GM18511 (cell line): ENCODE data around the gene SMG6.
"Not testable (repeated sequence)": the region's sequence is repeated elsewhere in the genome, so short reads cannot be mapped to it uniquely, and the experiment has no call there.

Source experiments
- ATAC-seq: cut with Tn5 transposase; IDR thresholded peaks from one replicate; pipeline ENCODE4 v1.9.1; 2021; ENCODE audit warnings: mild to moderate bottlenecking, moderate library complexity; ENCODE audit not compliant: unreplicated experiment

SMG6 gene

DNA sequence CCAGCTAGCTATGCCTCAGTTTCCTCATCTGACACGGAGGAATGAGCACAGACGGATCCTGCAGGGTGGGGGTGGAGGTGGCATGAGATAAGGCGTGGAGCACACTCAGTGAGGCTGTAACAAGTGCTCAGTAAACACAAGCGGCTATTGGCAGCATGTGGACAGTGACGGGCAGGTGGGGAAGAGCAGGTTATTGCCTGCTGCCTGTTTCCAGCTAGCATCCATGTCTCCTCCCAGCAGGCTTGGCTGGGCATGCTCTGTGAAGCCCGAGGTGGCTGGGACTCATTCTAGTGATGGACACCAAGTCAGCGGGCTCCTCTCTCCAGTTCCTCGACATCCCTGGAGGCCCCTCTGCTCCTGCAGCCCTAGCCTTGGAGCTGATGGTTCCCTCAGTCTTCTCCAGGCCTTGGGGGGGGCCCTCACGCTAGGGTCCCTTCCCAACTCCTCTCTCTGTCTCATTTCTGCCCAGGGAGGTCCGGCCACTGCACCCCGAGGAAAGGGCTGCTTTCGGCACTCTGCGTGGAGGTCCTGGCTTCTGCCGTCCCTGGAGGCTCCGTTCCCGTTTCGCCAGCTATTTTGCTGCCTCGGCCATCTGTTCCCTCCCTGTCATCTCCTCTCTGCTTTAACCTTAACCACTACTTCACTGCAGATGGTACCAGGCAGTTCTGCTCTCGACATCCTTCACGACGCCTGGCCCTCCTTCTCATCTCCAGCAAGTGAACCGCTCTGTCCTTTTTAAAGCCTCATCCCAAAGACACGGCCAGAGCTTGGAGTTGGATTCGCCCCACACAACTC is 284.7 kb downstream of the SMG6 start:
- ATAC-seq: no peak

DNA sequence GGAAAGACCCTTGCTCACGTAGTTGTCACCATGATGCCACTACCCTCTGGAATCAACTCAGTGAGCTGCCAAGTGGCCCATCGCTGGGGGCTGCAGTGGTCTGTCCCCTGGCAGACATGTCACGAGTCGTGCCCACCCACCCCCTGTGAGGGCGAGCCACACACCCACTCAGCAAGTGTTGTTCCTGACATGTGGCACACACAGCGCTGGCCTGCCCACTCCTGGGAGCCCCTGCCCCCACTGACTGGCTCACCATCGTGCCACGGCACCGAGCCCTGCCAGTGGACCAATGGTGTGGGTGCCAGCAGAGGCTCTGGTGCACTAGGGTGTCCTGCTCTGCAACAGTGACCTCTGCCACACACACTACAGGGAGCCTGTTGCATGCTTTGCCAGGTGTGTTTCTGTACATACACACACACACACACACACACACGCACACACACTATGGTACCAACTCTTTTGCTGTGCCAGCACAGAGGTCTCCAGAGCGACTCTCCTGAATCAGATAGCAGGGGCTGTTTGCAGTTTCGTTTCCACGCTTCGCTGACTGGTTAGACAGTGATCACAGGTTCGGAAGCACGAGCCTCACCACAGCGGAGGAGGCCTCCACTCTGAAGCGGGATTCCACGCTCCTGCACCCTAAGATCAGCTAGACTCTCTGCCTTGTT is 286.2 kb downstream of the SMG6 start:
- ATAC-seq: peak; percentile 61

DNA sequence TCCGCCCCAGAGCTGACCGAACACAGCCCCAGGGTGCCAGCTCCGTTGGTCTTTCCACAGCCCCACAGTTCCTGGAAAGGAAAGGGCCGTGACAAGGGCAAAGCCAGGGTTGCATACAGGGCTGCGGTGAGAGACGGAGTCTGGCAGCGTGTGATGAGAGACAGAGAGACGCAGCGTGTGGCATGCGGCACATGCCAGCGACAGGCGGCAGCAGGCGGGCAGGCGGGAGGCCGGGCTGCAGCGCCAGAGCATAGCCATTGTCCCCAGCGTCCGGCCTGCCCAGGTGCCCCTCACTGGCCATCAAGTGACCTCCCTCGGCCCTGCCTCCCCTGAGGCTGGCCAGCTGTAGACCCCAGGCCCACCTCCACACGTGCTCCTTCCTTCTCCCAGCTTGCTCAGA is 287.1 kb downstream of the SMG6 start:
- ATAC-seq: no peak

DNA sequence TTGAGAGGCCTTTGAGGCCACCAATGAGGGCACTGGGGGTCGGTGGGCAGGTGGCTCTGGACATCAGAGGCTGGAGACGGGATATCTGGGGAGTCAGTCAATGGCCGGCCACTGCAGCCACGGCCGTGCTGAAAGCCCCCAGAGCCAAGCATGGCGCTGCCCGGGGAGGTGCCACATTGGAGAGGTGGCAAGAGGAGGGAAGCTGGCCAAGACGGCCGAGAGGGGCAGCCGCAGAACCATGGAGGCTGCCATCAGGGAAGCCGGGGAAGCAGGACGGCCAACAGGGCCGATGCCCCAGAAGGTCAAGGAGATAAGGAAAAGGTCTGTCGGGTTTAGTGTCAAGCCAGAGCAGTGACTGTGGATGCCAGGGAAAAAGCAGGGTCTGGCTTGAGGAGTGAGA is 288.3 kb downstream of the SMG6 start:
- no peak for ATAC-seq

DNA sequence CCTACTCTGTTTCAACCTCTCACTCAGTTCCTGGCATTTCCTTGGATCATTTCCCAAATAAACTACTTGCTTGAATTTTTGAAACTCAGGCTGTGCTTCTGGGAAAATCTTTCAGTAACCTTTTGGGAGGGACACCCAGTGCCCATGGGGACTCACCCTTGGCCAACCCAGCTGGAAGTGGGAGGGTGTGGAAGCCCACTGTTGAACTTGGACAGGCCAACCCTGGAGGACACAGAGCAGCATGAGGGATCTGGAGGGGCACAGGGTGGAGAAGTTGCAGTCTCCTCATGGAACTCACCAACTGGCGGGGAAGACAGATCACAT is 289.6 kb downstream of the SMG6 start:
- no peak for ATAC-seq

DNA sequence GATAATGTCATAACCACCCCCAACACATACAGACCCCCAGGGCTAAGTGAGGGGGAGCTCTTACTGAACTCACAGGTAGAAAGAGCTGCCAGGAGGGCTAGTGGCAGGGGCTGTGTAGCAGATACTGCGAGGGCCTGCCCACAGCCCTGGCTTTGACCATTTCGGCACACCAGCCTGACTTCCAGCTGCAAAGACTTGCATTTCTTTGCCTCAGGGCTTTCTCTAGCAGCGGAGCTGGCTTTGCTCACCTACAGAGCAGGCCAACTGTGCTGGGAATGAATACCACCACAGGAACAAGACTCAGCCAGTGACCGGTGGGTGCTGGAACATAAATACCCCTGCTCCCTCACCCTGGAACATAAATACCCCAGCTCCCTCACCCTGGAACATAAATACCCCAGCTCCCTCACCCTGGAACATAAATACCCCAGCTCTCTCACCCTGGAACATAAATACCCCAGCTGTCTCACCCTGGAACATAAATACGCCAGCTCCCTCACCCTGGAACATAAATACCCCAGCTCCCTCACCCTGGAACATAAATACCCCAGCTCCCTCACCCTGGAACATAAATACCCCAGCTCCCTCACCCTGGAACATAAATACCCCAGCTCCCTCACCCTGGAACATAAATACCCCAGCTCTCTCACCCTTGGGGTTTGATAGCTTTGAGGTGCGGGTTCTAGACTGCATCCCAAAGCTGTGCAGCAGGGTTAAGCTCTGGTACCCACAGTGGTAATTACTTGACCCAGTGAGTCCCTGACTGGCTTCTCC is 290.2 kb downstream of the SMG6 start:
- not testable (repeated sequence) for ATAC-seq

DNA sequence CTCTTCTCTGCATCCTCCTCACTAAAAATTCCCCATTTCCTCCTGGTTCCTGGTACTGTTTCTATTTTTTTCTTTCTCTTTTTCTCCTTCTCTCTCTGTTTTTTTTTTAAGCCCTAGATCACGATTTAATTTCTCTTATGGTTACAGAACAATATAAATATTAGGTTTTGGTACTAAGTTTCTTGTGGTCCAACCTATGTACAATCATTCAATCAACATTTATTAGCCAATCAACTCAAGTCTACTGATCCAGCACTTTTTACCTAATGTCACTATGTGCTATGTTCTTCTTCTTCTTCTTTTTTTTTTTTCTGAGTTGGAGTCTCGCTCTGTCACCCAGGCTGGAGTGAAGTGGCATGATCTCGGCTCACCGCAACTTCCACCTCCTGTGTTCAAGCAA is 291.1 kb downstream of the SMG6 start:
- ATAC-seq: no peak

DNA sequence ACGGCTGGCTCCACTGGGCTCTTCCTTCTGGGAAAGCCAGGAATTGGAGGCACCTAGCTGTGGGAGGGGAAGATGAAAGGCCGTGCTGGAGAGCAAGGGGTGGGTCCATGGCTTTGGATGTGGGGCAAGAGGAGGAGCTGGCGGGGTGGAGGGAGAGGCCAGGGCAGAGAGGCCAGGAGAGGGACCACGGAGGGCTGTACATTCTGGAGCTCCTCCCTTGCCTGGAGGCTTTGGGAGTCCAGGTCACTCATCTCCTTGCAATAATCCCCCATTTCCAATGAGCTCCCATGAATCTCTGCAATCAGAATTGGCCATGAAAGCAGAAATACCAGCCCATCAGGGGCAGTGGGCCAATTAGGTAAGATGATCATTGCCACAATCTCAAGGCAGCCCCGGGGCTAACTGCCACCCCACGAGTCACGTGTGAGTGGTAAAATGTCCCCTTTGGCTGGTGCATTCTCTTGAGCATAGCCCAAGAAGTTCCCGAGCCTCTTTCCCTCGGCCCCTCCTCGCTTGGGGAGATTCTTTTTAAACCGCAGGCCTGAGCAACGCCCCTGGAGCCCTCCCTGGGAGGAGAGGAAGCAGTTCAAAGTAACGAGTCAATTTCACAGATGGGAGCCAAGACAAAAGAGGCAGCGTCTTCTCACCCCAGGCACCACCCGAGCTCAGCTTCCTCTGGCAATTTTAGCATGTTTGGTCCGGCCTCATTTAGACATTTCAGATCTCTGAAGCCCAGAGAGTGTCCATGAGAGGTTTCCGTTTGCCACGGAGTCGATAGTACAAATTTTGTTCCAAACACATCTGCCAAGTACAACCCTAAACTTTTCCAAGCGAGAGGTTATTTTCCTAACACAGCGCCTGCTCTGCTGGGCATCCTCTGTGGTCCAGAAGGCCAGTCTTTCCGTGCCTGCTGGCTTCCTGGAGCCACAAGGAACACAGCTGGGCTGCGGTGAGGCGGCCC is 291.9 kb downstream of the SMG6 start:
- no peak for ATAC-seq
